ENCODE measurements around the gene NEK9. TPM values are rescaled to one million over a fixed set of nuclear protein-coding genes. Genes with fewer than 3 reads are reported as not detected.

NEK9 gene
- polyA plus RNA-seq, 1 donor from 2014 or later = 9.4 TPM

DNA sequence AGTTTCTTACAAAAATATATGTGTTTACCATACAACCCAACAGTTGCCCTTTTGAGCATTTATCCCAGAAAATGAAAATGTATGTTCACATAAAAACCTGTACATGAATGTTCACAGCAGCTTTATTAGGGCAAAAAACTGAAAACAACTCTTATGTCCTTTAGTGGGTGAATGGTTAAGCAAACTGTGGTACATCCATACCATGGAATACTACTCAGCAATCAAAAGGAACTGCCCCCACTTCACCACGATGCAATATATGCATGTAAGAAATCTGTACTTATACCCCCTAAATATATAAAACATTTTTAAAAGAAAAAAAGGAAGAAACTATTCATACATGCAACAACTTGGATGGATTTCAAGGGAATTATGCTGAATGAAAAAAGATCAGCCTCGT lies 6.7 kb upstream of the NEK9 start:
- H3K36me3 ChIP-seq (ENCODE audit: insufficient read depth, low read length) = peaks cover 15% of the 10 kb centered on the region
- no peaks in the 10 kb centered on the region for H3K9me3 ChIP-seq (ENCODE audit: low read length)
- H3K9me2 ChIP-seq (ENCODE audit: insufficient read depth, low read length) = no peaks in the 10 kb centered on the region
- H3K4me3 ChIP-seq (ENCODE audit: low read length) = no peak overlapping the region
- no peak for TF ChIP-seq SMC3 (conservative IDR thresholded peaks at IDR 0.05; ENCODE audit: poor library complexity)
- no peak overlapping the region for H3K4me2 ChIP-seq (ENCODE audit: low read length)
- no peaks in the 10 kb centered on the region for H3K27me3 ChIP-seq (ENCODE audit: insufficient read depth, low read depth, low read length)
- no peaks in the 10 kb centered on the region for H3K79me2 ChIP-seq (replicated peaks; ENCODE audit: insufficient read depth, low read length)
- H3K9ac ChIP-seq (ENCODE audit: low read length) = no peak overlapping the region
- no peak overlapping the region for H3K27ac ChIP-seq (ENCODE audit: low read length)
- H2AFZ ChIP-seq (ENCODE audit: low read depth, low read length) = no peak overlapping the region
- H4K20me1 ChIP-seq (ENCODE audit: insufficient read depth) = no peaks in the 10 kb centered on the region
- H3F3A ChIP-seq (ENCODE audit: insufficient read depth, low read length, poor library complexity, severe bottlenecking) = no peaks in the 10 kb centered on the region

DNA sequence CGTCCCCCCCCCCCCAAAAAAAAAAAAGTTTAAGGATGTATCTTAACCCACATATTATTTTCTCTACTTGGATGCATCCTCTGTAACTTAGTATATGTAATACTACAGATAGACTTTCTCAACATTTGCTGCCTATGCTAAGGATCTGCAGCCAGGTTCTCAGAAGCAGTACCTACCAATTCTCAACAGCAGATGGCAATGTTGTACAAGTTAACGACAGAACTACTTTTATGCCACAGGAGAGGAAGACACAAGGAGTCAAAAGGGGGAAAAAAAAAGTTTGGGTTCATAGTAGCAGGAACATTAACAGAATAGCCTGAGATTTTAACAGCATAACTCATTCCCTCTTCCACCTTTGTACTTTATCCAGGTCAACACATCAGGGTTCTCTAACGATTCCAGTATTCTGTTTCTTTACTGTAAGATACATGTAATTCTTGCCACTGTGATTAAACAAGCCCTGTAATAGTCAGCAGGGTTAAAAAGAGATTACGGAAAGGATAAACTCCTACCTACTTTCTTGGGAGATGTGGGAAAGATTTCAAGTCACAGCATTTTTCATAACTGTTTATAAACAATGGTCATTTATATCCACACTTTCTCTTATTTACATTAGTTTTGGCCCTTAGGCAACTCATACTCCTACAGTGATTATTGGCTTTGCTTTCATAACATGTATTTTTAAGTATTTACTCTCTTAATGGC lies 5.7 kb upstream of the NEK9 start:
- no peak overlapping the region for H3K27ac ChIP-seq (ENCODE audit: low read length)
- no peak overlapping the region for H3K9ac ChIP-seq (ENCODE audit: low read length)
- H3K4me3 ChIP-seq (ENCODE audit: low read length) = no peak overlapping the region

More for the DNA sequence above, 5.7 kb upstream of the NEK9 start:
- TF ChIP-seq, protein P1, sequence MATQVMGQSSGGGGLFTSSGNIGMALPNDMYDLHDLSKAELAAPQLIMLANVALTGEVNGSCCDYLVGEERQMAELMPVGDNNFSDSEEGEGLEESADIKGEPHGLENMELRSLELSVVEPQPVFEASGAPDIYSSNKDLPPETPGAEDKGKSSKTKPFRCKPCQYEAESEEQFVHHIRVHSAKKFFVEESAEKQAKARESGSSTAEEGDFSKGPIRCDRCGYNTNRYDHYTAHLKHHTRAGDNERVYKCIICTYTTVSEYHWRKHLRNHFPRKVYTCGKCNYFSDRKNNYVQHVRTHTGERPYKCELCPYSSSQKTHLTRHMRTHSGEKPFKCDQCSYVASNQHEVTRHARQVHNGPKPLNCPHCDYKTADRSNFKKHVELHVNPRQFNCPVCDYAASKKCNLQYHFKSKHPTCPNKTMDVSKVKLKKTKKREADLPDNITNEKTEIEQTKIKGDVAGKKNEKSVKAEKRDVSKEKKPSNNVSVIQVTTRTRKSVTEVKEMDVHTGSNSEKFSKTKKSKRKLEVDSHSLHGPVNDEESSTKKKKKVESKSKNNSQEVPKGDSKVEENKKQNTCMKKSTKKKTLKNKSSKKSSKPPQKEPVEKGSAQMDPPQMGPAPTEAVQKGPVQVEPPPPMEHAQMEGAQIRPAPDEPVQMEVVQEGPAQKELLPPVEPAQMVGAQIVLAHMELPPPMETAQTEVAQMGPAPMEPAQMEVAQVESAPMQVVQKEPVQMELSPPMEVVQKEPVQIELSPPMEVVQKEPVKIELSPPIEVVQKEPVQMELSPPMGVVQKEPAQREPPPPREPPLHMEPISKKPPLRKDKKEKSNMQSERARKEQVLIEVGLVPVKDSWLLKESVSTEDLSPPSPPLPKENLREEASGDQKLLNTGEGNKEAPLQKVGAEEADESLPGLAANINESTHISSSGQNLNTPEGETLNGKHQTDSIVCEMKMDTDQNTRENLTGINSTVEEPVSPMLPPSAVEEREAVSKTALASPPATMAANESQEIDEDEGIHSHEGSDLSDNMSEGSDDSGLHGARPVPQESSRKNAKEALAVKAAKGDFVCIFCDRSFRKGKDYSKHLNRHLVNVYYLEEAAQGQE (IDR thresholded peaks at IDR 0.05; ENCODE audit: borderline replicate concordance) = no peak
- TF ChIP-seq SMC3 (conservative IDR thresholded peaks at IDR 0.05; ENCODE audit: poor library complexity) = peak; percentile 98
- TF ChIP-seq, protein P2, sequence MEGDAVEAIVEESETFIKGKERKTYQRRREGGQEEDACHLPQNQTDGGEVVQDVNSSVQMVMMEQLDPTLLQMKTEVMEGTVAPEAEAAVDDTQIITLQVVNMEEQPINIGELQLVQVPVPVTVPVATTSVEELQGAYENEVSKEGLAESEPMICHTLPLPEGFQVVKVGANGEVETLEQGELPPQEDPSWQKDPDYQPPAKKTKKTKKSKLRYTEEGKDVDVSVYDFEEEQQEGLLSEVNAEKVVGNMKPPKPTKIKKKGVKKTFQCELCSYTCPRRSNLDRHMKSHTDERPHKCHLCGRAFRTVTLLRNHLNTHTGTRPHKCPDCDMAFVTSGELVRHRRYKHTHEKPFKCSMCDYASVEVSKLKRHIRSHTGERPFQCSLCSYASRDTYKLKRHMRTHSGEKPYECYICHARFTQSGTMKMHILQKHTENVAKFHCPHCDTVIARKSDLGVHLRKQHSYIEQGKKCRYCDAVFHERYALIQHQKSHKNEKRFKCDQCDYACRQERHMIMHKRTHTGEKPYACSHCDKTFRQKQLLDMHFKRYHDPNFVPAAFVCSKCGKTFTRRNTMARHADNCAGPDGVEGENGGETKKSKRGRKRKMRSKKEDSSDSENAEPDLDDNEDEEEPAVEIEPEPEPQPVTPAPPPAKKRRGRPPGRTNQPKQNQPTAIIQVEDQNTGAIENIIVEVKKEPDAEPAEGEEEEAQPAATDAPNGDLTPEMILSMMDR (IDR thresholded peaks at IDR 0.05; ENCODE audit: poor library complexity, severe bottlenecking) = peak; percentile 91
- TF ChIP-seq MXI1 (conservative IDR thresholded peaks at IDR 0.05; ENCODE audit: poor library complexity, severe bottlenecking) = no peak
- TF ChIP-seq POLR2AphosphoS5 (IDR thresholded peaks at IDR 0.05) = no peak
- TF ChIP-seq EP300 (conservative IDR thresholded peaks at IDR 0.05; ENCODE audit: poor library complexity, severe bottlenecking) = no peak
- peak; percentile 94 for TF ChIP-seq RAD21 (conservative IDR thresholded peaks at IDR 0.05)
- Histone ChIP-seq H3F3A (ENCODE audit: insufficient read depth, low read length, poor library complexity, severe bottlenecking) (no peaks in the 10 kb centered on the region), H3K36me3 (ENCODE audit: insufficient read depth, low read length) (peaks cover 15% of the 10 kb centered on the region), H3K9me3 (ENCODE audit: low read length) (no peaks in the 10 kb centered on the region), H3K4me2 (ENCODE audit: low read length) (no peak overlapping the region), H3K27me3 (ENCODE audit: insufficient read depth, low read depth, low read length) (no peaks in the 10 kb centered on the region), H3K79me2 (replicated peaks; ENCODE audit: insufficient read depth, low read length) (no peaks in the 10 kb centered on the region), H2AFZ (ENCODE audit: low read depth, low read length) (no peak overlapping the region), H3K9me2 (ENCODE audit: insufficient read depth, low read length) (no peaks in the 10 kb centered on the region), H4K20me1 (ENCODE audit: insufficient read depth) (no peaks in the 10 kb centered on the region)

Data from neural cell (in vitro differentiated cells).